OCI-LY7 (cell line): ENCODE data around the gene ETV7. TPM values are rescaled to one million over a fixed set of nuclear protein-coding genes. Genes with fewer than 3 reads are reported as not detected.

ENCODE experiments used
- BruUV-seq: library from RNA; stranded (reverse); fragments of 400-500 nt; replicated peaks from 2 replicates; lab custom pipeline; 2021; lab: Mats Ljungman, UMichigan
- CTCF ChIA-PET: fragments of 300-600 bp; sonication (Branson Sonifier 250); formaldehyde crosslinking; loops from one replicate; lab custom pipeline; 2022; ENCODE audit warnings: antibody characterized with exemption; ENCODE audit not compliant: unreplicated experiment; lab: Charles Lee
- POLR2A ChIA-PET: fragments of 300-600 bp; sonication (Branson Sonifier 250); formaldehyde crosslinking; loops from one replicate; lab custom pipeline; 2022; ENCODE audit warnings: antibody characterized with exemption; lab: Charles Lee
- DNase-seq: peaks from one replicate; pipeline ENCODE4 v3.0.0-alpha.2; 2015; ENCODE audit warnings: low spot score
- H2AFZ ChIP-seq: fragments of 200-600 bp; sonication (generic), shearing (Covaris generic); 2 replicates; pipeline ENCODE4 v1.6.1; 2014; ENCODE audit warnings: mild to moderate bottlenecking, antibody characterized with exemption, low read length, moderate library complexity
- H3K27ac ChIP-seq: fragments of 200-600 bp; sonication (generic); 2 replicates; pipeline ENCODE4 v1.5.1; 2014; ENCODE audit warnings: mixed run types, low read depth, mild to moderate bottlenecking, moderate library complexity, low read length, inconsistent platforms; ENCODE audit not compliant: poor library complexity, severe bottlenecking
- H3K36me3 ChIP-seq: fragments of 200-600 bp; sonication (generic); 2 replicates; pipeline ENCODE4 v1.6.1; 2014; ENCODE audit warnings: mild to moderate bottlenecking, antibody characterized with exemption, low read length, moderate library complexity, mixed read lengths; ENCODE audit not compliant: insufficient read depth
- H3K4me1 ChIP-seq: fragments of 200-600 bp; sonication (generic); 2 replicates; pipeline ENCODE4 v1.5.1; 2014; ENCODE audit warnings: mild to moderate bottlenecking, low read length; ENCODE audit not compliant: insufficient read depth, poor library complexity, severe bottlenecking
- H3K4me2 ChIP-seq: fragments of 200-600 bp; sonication (generic); 2 replicates; pipeline ENCODE4 v1.6.1; 2014; ENCODE audit warnings: mild to moderate bottlenecking, low read length
- H3K4me3 ChIP-seq: fragments of 200-600 bp; sonication (generic); 2 replicates; pipeline ENCODE4 v1.5.1; 2014; ENCODE audit warnings: mild to moderate bottlenecking, low read depth, low read length; ENCODE audit not compliant: poor library complexity, severe bottlenecking
- H3K79me2 ChIP-seq: fragments of 200-600 bp; sonication (generic); 2 replicates; pipeline ENCODE4 v1.6.1; 2016; ENCODE audit warnings: low read depth, mild to moderate bottlenecking, low read length, moderate library complexity, mixed read lengths; ENCODE audit not compliant: insufficient read depth
- H3K9me2 ChIP-seq: fragments of 200-600 bp; sonication (generic); 2 replicates; pipeline ENCODE4 v1.6.1; 2016; ENCODE audit warnings: mild to moderate bottlenecking, low read length, mixed read lengths; ENCODE audit not compliant: insufficient read depth
- H3K9me3 ChIP-seq: fragments of 200-600 bp; sonication (generic); 2 replicates; pipeline ENCODE4 v1.6.1; 2014; ENCODE audit warnings: mild to moderate bottlenecking, mixed run types, low read length, mixed read lengths
- H4K20me1 ChIP-seq: fragments of 200-600 bp; sonication (generic); 2 replicates; pipeline ENCODE4 v1.6.1; 2014; ENCODE audit warnings: mild to moderate bottlenecking, antibody characterized with exemption, low read length, moderate library complexity, mixed read lengths; ENCODE audit not compliant: insufficient read depth
- EZH2phosphoT487 ChIP-seq: fragments of 200-600 bp; sonication (generic); IDR thresholded peaks from 2 replicates; pipeline ENCODE4 v1.6.1; 2018; ENCODE audit warnings: low read depth, borderline replicate concordance, mild to moderate bottlenecking, mixed run types, antibody characterized with exemption, low read length, moderate library complexity, mixed read lengths
- intact Hi-C: fragments of 100-400 bp; cut with micrococcal nuclease; formaldehyde crosslinking; loops from one replicate; pipeline ENCODE4 v1.10.0; 2022; ENCODE audit not compliant: unreplicated experiment
- total RNA-seq, 2 experiments: library from RNA; depleted of rRNA in 1 of 2; stranded (reverse); fragments of >200 nt in 1 of 2; shearing (Covaris generic) in 1 of 2; gene quantifications; 2 replicates each; pipeline ENCODE4 v1.2.3, GENCODE V29; 2014 to 2022
- TF ChIP-seq, protein P1 (sequence below): fragments of 200-600 bp; sonication (generic); conservative IDR thresholded peaks from 2 replicates; pipeline ENCODE4 v1.5.1; 2014; ENCODE audit warnings: mild to moderate bottlenecking, antibody characterized with exemption, low read length, moderate library complexity, mixed read lengths

The ETV7 gene
- total RNA-seq, 2 experiments from 2014 or later, result not detected

DNA sequence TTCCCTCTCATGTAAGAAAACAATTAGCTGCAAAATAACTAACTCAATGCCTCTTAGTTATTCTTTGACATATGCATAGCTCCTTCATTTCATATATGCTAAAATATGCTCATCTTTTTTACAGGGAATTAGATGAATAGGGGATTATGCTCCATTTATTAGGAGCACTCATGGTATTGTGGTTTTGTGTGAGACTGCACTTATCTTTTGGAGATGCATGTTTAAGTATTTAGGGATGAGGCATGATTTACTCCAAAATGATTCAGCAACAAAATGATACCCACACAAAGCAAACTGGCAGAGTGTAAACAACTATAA, 59.6 kb downstream of the ETV7 start:
- H4K20me1 ChIP-seq, result no peaks in the 10 kb centered on the region
- H3K36me3 ChIP-seq, result no peaks in the 10 kb centered on the region
- no TSS peak for BruUV-seq
- no peaks in the 10 kb centered on the region for H3K9me2 ChIP-seq
- no peaks in the 10 kb centered on the region for H3K9me3 ChIP-seq
- H3K4me2 ChIP-seq, result no peak overlapping the region
- H3K4me3 ChIP-seq, result no peak overlapping the region
- no peak overlapping the region for H3K27ac ChIP-seq
- intact Hi-C loops, result no loop called here
- no peak overlapping the region for H2AFZ ChIP-seq
- no peaks in the 10 kb centered on the region for H3K4me1 ChIP-seq
- DNase-seq, result no peak
- no peaks in the 10 kb centered on the region for H3K79me2 ChIP-seq
- CTCF ChIA-PET, result no interaction called here
- POLR2A ChIA-PET, result interaction anchor here (0.6 kb wide), 3 partner anchors 10 to 33 kb away, joined by 3 to 4 read pairs (median 3); no protein-coding TSS in a partner anchor
- TF ChIP-seq, protein P1, sequence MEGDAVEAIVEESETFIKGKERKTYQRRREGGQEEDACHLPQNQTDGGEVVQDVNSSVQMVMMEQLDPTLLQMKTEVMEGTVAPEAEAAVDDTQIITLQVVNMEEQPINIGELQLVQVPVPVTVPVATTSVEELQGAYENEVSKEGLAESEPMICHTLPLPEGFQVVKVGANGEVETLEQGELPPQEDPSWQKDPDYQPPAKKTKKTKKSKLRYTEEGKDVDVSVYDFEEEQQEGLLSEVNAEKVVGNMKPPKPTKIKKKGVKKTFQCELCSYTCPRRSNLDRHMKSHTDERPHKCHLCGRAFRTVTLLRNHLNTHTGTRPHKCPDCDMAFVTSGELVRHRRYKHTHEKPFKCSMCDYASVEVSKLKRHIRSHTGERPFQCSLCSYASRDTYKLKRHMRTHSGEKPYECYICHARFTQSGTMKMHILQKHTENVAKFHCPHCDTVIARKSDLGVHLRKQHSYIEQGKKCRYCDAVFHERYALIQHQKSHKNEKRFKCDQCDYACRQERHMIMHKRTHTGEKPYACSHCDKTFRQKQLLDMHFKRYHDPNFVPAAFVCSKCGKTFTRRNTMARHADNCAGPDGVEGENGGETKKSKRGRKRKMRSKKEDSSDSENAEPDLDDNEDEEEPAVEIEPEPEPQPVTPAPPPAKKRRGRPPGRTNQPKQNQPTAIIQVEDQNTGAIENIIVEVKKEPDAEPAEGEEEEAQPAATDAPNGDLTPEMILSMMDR, result no peak
- no peak for TF ChIP-seq EZH2phosphoT487

- Histone ChIP-seq H3K9me3 (no peaks in the 10 kb centered on the region), H3K4me3 (no peak overlapping the region), H3K4me2 (no peak overlapping the region), H3K36me3 (no peaks in the 10 kb centered on the region), H3K79me2 (no peaks in the 10 kb centered on the region), H4K20me1 (no peaks in the 10 kb centered on the region), H2AFZ (no peak overlapping the region), H3K27ac (no peak overlapping the region), H3K4me1 (no peaks in the 10 kb centered on the region), H3K9me2 (no peaks in the 10 kb centered on the region)
- no peak for DNase-seq
- intact Hi-C loops, result no loop called here
- TF ChIP-seq, protein P1, result no peak
- no peak for TF ChIP-seq EZH2phosphoT487
- ChIA-PET POLR2A (interaction anchor here (0.6 kb wide), 3 partner anchors 10 to 32 kb away, joined by 3 to 4 read pairs (median 3); no protein-coding TSS in a partner anchor), CTCF (interaction anchor here (1.0 kb wide), 1 partner anchor 14 kb away, joined by 4 read pairs; no protein-coding TSS in a partner anchor)
- no TSS peak for BruUV-seq
Measured at GRCh38 chr6:36327226-36327918, 60.1 kb downstream of the ETV7 start.

DNA sequence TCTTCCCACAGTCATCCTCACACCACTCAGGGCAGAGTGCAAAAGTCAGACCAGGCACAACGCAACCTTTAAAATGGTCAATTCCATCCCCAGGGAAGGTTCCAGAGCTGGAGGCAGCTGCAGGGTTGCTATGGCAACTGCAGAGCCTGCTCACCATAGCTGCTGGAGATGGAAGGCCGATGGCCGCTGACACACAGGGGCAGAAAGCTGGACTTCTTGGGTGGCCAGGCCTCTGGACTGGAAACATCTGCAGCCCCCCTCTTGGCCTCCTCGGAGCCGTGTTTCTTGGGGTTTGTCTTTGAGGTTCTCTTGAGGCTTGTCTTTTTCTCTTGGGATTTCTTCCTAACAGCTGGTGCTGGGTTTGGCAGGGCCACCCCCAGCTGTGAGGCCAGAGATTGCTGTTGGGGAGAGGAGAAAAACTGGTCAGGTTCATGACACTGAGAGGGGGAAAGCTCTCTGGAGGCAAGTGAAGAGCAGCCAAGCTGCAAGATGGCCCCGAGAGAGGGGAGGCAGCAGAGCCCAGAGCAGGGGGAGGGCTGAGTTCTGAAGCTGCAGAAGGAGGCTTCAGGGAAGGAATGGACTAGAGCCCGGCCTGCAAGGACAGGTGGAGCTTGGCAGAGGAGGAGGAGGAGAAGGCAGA, 61.0 kb downstream of the ETV7 start:
- intact Hi-C loops, result no loop called here
- H3K79me2 ChIP-seq, result no peaks in the 10 kb centered on the region
- DNase-seq, result no peak
- no peak overlapping the region for H3K27ac ChIP-seq
- H3K4me1 ChIP-seq, result no peaks in the 10 kb centered on the region
- no peak overlapping the region for H2AFZ ChIP-seq
- H3K9me2 ChIP-seq, result no peaks in the 10 kb centered on the region
- H3K36me3 ChIP-seq, result no peaks in the 10 kb centered on the region
- no TSS peak for BruUV-seq
- no peak overlapping the region for H3K4me3 ChIP-seq
- ChIA-PET POLR2A (no interaction called here), CTCF (interaction anchor here (1.0 kb wide), 1 partner anchor 14 kb away, joined by 4 read pairs; no protein-coding TSS in a partner anchor)
- no peaks in the 10 kb centered on the region for H4K20me1 ChIP-seq
- TF ChIP-seq EZH2phosphoT487, result no peak
- TF ChIP-seq, protein P1, result no peak
- H3K9me3 ChIP-seq, result no peaks in the 10 kb centered on the region
- no peak overlapping the region for H3K4me2 ChIP-seq
